DND-41 (cell line): Measurements from ENCODE around the gene GLRX.

Source experiments
- EZH2 ChIP-seq: IDR thresholded peaks from 3 replicates; pipeline ENCODE4 v1.6.1; 2012; ENCODE audit warnings: borderline replicate concordance, low read depth, mild to moderate bottlenecking, moderate library complexity, low read length, inconsistent platforms; ENCODE audit not compliant: severe bottlenecking
- TF ChIP-seq, protein P1 (sequence below): IDR thresholded peaks from 2 replicates; pipeline ENCODE4 v1.5.1; 2012; ENCODE audit warnings: borderline replicate concordance, low read length, moderate library complexity, mild to moderate bottlenecking; ENCODE audit not compliant: poor library complexity, severe bottlenecking; ENCODE audit errors: extremely low read depth

DNA sequence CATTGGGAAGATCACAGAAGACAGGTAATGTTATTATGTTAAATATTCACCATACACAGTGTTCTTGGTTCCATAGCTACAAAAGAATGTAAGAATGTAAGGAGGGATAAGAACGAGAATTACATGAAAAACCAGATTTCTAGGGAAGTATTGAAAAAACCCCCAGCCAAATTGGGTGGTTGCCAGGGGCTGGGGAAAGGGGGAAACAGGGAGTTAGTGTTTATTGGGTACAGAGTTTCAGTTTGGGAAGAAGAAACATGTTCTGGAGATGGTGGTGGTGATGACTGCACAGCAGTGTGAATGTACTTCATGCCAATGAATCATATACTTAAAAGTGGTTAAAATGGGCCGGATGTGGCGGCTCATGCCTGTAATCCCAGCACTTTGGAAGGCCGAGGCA, 40.3 kb downstream of the GLRX start:
- TF ChIP-seq, protein P1, sequence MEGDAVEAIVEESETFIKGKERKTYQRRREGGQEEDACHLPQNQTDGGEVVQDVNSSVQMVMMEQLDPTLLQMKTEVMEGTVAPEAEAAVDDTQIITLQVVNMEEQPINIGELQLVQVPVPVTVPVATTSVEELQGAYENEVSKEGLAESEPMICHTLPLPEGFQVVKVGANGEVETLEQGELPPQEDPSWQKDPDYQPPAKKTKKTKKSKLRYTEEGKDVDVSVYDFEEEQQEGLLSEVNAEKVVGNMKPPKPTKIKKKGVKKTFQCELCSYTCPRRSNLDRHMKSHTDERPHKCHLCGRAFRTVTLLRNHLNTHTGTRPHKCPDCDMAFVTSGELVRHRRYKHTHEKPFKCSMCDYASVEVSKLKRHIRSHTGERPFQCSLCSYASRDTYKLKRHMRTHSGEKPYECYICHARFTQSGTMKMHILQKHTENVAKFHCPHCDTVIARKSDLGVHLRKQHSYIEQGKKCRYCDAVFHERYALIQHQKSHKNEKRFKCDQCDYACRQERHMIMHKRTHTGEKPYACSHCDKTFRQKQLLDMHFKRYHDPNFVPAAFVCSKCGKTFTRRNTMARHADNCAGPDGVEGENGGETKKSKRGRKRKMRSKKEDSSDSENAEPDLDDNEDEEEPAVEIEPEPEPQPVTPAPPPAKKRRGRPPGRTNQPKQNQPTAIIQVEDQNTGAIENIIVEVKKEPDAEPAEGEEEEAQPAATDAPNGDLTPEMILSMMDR: no peak
- TF ChIP-seq EZH2: no peak
